HG02798 (cell line): Measurements from ENCODE around the gene SHC3.

Experiments used
- ATAC-seq: cut with Tn5 transposase; IDR thresholded peaks from one replicate; pipeline ENCODE4 v1.9.1; 2021; ENCODE audit warnings: mild to moderate bottlenecking; ENCODE audit not compliant: unreplicated experiment, poor library complexity

SHC3 gene

DNA sequence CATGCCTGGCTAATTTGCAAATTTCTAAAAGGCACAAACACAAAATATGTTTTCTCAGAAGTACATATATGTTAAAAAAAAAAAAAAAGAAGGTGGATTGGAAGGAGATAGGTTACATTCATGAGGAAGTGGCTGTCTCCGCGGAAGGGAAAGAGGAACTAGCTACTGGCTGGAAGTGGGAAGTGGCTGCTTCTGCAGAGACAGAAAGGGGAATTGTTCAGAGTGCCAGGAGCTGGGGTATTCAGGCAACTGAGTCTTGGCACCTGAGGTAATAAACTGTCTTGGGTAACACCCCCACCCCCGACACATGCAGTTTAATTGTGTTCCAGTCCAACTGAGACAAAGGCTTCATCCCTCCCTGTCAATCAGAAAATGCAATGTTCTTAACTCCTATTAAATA, 141.7 kb downstream of the SHC3 start:
- ATAC-seq: no peak

DNA sequence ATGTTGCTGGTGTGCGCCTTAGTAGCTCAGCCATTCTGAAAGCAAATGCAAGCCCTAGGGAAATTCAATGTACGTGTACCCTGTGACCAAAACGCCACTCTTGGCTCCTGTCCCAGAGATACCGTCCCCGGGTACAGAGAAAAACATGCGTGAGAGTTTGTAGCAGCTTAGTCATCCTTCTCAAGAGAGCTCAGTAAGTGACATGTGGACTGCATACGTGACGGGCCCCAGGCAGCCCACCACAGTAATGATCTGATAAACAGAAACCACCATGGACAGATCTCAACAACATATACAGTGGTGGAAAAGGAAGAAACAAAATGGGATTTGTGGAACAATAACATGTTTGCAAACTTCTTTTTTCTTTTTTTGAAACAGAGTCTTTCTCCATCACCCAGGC, 142.2 kb downstream of the SHC3 start:
- no peak for ATAC-seq

DNA sequence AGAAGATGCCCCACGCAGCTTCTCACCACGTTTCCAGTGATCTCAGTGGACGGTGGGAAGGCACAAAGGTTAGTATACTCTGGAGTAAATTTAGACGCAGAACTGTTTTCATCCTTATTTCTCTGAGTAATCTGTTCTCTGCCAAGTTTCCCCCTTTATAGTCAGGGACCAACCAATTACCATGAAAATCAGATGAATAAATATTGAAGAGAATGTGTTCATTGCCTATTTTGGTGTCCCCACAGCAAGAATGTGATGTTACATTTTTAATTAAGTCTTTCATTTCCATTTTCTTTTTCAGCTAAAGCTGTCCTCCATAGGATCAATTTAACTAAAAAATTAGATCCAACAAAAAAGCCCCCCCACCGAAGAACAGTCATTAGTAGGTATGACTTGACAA, 146.0 kb downstream of the SHC3 start:
- no peak for ATAC-seq

DNA sequence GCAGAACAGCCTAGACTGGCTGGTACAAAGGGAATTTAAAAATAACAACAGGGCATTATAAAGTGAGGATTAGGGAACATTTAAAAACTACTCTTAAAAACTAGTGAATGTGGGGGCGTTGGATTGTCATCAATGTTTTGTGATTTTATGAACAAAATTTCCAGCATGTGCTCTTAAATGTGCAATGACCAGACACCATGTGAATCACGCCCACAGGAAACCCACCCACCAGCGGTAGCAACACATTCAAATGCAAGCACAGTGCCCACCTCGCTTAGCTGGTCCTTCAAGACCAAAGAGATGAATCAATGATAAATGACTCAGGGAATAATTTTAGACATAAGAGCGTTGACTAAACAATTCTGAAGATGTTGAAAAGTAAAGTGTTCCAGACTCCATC, 146.4 kb downstream of the SHC3 start:
- ATAC-seq: no peak

DNA sequence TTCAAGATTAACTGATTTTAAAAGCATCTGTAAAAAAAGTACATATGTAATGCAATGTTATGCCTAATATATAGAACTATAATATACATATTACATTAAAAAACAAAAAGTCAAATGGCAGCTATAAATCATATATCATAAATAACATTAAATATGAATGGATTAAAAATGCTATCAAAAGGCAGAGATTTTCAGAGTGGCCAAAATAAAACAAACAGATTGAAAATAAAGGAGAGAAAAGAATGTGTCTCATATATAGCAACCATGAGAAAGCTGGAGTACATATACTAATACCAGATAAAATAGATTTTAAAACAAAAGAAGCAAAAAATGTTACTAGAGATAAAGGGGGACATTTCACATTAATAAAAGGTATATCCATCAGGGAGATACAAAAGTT, 148.8 kb downstream of the SHC3 start:
- ATAC-seq: no peak

DNA sequence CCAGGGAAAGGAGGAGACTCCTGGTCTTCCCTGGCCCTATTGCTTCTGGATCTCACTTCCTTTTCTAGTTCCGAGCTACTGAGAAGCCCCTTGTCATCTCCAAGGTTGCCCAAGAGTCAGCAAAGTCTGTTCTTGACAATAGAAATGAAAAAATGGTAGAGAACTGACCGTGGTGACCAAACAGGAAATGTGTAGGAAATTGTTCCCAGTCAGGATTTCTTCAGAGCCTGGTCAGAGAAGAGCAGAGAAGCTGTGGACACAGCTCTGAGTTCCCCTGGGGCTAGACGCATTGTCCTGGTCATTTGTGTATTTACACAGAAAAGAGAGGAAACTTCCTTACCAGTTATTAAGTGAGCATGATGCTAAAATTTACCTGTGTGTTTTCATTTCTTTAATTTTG, 151.7 kb downstream of the SHC3 start:
- ATAC-seq: no peak

DNA sequence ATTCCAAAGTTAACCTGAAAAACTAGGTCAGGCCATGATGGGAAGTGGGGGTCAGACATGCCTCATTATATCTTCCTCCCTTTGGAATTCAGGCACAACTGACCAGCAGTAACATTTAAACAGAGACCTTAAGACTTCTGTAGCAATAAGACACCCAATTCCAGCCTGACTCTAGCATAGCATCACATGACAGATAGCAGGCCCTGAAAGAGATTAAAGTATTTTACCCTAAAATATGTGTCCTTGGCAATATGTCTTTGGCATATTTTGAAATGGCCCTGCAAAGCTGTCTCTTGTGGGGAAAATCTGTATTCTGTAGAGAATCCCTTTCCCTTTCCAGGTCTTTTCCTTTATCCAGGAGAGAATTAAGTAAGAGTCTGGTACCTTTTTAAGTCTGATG, 153.1 kb downstream of the SHC3 start:
- ATAC-seq: no peak

DNA sequence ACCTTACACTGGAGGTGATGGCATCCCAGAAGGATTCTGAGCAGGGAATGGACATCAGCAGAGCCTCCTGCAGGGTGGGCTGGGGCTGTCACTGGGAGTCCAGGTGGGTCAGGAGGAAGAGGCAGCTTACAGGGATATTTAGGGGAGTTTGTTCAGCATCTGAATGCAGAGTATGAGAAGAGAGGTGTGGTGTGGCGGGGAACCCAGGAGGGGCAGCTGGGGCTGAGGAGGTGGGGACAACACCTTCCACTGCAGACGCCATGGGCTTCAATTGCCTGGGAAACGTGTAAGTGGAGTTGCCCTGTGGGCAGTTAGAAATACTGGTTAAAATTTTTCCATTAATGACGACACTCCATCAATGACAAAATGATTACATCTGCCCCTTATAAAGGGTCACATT, 153.9 kb downstream of the SHC3 start:
- no peak for ATAC-seq

DNA sequence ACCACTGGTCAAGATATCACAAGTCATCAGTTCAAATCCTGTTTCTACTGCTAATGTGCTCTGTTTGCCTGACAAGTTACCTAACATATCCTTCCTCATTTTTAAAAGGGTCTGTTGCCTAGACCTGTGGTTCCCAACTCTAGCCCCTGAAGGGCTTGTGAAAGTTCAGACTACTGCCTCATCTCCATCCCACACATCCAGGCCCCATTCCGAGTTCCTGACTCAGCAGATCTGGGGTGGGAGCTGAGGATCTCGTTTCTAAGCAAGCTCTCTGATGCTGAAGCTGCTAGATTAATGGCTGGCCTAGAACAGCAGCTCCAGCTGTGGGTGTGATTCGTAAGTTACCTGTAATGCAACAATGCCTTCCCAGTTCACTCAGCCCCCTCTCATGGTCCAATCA, 154.9 kb downstream of the SHC3 start:
- ATAC-seq: no peak

DNA sequence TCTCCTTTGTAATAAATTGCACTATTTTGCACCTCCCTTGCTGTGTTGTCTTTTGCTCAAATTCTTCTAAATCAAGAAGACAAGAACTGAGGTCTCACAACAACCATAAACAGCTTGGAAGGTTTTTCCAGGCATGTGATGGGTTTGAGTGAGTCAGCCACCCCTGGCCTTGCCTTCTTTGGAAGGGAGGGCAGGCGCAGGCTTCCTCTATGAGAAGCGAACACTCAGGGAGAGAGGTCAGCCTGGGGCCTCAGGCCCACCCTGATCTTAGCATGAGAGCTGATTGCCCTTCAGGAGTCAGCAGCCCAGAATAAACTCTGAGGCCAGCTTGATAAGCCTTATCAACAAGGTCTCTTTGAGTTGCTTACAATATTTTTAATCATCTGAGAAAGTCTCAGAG, 155.7 kb downstream of the SHC3 start:
- no peak for ATAC-seq

DNA sequence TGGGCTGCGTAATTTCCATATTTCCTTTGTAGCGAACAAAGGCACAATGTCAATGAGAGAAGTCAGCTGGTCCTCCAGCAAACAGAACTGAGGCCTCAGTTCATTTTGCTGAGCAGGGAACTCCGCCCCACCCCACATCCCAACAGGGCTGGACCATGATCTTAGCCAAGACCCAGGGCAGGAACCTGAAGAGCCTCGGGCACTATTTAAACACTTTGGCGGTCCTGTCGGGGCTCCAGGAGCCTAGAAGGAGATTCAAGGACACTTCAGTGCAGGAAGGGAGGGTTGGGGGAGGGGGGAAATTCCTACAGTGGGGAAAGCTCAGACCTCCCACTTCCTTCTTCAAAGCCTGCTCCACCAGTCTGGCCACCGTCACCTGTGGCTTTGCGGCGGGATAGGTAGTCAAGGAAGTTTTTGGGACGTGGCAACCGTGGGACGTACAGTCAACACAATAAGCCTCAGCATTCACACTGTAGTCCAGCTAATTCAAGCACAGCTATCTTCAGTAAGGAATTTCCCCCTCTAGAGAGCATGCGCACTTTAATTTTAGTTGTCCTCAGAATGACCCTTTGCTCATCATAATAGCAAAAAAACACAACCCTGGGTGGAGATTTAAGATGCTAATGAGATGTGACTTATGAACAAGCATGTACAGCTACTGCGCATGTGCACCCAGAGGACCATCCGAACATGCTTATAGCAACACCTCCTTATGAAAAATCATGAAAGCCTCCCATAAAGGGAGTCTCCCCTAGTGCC, 156.4 kb downstream of the SHC3 start:
- ATAC-seq: no peak

DNA sequence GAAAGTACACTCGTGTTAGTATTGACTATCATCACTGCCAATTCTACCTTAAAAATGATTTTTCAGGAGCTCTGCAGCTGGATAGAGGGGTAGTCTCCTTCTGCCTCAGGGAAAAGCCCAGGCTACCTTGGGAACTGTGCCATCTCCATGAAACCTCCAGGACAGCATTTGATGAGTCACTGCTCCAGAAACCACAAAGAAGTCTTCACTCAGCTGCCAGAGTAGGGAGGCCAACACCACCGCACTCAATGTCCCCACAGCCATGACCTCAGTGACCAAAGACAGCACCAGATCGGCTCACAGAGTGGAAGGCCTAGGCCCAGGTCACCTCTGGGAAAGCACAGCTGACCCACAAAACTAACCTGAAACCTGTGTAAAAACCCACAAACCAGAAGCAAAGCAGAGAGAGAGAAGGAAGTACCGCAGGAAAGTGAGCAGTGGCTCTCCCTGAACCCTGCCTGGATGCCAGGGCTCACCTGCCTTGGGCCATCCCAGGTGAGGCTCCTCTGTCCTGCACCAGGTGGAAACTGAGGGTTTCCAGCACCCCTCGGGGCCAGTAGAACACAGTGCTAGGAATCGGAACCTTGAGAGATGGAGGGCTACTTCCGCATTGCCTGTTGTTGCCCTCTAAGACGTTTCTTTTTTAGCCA, 157.3 kb downstream of the SHC3 start:
- ATAC-seq: no peak

DNA sequence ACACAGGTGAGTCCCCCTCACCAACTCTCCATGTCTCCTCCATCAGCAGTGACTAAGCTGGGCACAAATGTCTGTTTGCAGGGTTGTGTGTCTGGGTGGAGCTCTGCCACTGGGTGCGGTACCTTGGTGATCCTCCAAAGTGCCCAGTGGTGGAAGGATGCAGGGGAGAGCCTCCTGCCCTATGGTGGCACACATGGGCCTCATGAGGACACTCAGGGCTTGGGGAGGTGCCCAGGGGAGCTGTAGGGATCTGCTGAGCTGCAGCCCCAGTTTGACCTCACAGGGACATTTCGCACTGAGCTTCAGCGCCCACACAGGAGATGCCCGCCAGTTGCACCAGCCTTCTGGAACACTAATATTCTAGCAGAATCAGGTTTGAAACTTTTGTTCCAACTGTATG, 157.9 kb downstream of the SHC3 start:
- no peak for ATAC-seq

DNA sequence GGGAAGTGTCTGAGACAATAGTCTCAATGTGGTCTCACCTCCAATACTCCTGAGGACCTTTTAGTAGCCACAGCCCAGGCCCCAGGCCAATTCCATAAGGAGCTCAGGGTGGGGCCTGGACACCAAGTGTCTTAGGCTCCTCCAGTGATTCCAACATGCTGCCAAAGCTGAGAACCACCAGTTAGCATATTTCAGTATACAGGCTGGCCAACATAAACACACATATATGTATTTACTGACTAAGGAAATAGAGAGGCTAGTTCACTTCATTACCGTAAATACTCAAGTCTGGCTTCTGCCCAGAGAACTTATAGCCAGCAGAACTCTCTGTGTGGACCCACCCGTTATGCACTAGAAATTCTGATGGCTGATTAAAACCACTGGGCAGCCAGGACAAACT, 163.3 kb downstream of the SHC3 start:
- ATAC-seq: no peak

DNA sequence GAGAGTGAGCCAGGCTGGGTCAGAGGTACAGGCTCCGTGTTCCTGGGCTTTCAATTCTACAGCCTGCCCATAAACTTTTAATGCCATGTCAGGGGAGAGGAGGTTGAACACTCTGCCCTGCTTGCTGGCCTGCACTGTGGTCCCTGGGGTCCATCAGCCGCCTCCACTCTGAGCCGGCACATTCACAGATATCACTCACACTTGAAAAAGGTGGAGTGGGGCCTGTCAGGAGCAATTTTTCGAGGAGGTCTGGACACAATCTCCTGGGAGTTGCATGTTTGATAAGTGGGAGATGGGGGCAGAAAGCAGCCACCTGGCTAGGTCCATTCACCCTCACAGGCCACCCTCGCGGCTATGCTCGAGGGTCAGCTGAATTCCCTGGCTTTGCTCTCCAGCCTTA, 164.5 kb downstream of the SHC3 start:
- no peak for ATAC-seq

DNA sequence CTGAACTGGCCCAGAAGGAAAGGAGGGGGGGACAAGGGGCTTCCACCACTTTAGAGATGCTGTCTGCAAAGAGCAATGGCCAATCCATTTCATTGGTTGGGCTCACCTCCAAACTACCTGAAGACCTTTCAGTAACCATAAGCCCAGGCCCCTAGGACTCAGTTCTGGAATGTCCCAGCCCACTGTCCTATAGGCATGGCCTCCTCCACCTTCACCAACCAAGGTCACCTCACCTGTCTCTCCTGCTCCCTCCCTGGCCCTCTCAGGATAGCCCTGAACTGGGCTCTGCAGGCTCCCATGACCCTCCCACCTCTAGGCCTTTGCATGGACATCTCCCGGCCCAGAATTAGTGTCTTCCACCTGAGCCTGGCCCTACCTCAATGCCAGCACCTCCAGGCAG, 165.0 kb downstream of the SHC3 start:
- ATAC-seq: no peak

DNA sequence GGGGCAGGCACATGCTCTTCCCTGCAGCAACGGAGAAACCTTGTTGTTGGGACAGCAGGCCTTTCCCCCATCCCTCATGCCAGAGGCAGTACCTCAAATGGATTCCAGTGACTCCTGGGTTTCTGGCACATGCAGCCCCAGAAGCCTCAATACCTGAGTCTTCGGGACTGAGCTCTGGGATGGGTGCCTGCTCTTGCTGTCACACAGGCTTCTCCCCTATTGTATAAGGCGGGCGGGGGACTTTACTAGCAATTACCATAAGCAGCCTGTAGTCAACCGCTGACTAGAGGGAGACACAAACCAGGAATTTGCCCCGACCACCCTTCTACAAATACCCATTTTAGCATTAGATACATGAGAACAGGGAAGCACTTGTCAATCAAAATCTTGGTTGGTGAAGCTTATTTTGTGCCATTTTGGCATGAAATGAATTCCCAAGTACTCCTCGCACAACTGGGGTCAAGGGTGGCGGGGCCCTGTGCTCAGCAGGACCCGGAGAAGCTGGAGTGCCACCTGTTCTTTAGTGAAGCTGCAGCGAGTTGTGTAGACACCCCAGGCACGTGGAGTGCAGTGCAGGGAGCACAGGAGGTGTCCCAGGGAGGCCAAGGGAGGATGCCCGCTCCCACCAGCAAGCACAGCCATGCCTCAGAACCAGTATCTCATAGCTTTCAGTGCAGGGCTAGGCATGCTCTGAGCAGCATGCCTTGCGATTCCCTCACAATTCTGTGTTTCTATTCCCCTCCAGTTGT, 166.2 kb downstream of the SHC3 start:
- no peak for ATAC-seq

DNA sequence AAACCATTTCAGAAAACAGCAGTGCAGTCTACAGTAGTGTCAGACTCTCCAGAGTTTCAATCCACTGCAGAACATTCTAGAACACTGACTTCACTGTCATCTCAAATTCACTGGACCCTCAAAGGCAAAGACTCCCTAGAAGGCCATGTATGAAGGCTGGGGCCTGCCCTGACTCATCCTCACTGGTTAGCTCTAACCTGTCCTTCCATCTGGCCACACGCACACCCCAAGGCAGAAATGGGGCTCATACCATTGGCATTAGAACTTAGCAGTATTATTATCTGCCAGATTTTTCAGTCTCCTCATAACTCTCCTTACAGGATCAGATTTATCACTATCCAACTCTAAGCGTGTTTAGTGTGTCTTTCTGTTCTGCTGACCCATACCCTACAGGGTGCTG, 166.9 kb downstream of the SHC3 start:
- ATAC-seq: no peak

DNA sequence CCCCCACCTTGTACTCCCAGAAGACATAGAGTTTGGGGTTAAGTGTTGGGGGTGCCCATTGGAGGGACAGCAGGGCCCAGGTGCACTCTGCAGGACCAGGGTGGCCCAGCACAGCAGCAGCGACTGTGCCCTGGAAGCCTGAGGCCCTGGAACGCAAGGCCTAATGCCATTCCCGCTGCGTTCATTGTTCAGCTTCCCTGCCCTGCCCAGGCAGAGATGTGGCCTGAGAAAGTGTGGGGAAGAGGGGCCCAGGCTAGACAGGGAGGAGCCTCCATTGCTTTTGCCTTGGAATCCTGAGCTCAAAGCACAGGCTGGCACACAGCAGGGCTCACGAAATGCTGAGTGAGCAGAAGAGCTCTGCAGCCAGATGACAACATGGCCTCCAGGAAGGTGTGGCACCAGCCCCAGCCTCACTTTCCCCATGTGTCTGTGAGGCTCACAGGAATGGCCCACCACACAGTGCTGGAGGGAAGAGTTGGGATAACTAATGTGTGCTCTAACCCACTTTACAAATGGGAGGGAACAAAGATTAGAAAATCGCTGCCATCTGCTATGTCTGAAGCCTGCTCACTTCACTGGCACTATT, 168.0 kb downstream of the SHC3 start:
- no peak for ATAC-seq

DNA sequence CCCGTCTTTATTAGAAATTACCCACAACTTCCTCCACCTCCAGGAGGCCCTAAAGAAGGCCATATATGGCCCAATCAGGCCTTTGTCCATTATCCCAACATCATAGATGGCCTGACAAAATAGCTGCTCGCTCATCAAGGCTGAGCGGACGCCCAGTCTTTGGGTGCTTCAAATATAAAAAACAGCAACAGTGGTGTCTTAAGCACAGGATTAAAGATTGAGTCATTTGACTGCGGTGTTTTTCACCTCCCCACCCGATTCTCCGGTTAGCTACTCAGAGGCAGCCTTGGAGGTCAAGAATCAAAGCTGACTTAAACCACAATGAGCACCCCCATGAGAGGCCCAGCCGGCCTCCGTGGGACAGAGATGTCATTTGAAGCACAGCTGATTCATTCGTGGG, 168.6 kb downstream of the SHC3 start:
- no peak for ATAC-seq

DNA sequence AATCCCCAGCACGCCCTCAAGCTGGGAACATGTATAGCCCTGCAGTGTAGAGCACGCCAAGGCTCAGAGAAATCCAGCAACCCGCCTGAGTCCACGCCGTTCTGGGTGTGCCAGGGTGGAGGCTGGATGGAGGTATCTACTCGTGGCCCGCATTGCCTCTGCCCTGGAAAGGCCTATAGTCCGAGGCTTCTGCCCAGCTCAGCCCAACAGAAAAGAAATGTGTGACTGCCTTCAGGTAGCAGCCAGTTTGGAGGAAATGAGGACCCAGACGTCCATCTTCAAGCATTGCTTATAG, 169.1 kb downstream of the SHC3 start:
- no peak for ATAC-seq
